ENCODE results near the gene THBS1.
A peak's percentile ranks its signal among the peaks of the same experiment; 100 is the strongest.

THBS1 gene

DNA sequence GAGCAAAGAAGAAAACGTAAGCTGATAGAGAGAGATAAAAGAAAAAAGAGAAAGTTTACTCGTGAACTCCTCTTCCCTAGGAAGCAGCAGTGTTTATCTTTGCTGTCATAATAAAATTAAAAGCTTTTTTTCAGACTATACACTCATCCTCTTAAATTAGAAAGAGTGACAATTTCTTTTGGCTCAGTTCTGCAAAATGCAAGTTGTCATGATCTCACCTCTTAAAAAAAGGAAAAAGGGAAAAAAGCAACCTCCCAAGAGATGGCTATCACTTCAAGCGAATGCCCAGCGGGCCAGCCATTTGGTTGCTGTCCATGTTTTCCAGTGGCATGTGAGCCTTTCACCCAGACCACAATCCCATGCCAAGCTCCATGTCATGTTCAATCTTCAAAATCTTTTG lies 7.0 kb upstream of the THBS1 start:
- DNase-seq (ENCODE audit: low read depth): no peak

DNA sequence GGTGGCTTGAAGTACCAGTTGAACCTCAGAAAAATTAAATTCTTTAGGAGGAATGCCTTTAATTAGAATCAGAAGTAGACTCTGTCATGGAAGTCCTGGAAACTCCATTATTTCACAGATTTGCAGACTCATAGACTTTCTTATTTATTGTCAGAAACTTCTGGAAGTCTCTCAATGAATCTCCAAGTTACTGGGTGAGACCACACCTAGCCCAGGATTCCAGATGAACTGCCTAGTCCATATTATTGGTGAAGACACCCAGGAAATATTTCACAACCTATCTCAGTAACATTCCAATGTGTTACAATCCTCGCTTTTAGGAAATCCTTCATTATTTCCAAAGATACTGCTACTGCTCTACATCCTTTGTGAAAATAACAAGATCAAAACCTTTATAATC lies 6.5 kb upstream of the THBS1 start:
- DNase-seq (ENCODE audit: low read depth): no peak

DNA sequence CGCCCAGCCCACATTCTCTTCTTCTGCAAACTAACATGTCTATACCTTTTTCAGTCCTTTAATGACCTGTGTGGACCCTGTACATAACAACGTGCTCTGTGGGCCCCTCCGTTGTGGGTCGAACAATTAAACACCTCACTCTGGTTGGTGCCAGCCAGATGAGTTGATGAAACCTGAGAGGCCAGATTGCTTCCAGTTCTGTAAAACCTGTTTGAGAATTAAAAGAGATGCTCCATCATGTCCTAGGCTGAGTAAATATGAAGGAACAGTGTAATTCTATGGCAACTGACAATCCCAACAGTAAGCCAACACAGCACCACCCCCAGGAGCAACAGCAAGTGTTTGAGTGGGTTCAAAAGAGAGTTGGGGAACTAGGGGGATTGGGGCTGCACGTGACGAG lies 5.7 kb upstream of the THBS1 start:
- DNase-seq (ENCODE audit: low read depth): no peak

DNA sequence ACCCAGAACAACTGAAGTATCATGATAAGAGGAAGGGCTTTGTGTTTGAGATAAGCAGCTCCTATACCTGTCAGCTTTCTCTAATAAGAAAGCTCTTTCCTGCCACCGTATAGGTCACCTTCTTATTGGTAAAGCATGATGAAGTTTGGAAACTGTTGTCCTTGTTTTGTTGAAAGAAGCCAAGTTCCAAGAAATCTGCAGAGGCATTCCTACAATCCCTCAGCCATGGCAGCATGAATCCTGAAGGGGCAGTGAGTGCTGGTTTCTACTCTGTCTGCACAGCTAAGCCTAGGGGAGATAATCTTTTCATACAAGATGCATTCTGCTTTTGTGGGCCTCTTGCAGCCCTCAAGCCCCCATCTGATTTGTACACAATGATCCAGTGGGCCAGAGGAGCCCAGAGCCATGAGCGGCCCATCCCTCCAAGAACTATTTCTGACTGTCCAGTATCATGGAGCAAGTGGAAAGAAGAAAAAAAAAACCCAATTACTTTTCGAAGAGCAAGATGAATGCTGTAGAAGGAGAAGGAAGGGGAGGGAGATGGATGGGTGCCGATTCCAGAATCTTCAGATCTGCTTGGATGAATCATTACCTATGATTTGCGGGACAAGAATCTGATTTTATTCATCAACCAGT lies 1.9 kb upstream of the THBS1 start:
- DNase-seq (ENCODE audit: low read depth): no peak

DNA sequence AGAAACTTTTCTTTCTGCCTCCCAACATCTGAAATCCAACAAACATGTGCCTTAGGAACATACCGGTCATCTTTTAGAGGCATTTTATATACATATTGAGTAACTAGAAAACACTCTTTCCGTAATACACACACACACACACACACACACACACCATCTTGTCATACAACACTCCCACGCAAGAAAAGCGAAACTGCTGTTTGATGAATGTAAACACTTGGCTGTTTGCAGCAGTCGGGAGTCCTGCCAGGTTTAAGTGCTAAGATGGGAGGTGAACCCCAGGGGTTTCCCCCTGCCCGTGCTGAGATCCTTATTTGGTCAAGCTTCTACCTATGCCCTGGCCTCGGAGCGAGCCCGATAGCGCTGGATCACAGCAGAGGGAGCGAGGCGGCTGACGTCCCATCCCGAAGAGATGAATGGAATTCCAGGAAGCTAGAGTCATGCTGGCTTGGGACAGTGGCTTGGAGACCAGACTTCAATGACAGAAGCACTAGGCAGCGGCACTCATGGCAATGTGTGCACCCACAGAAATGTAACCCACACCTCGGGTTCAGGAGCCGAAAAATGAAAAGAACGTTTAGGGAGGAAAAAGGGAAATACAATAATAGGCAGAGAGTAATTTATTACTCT lies 1.3 kb upstream of the THBS1 start:
- no peak for DNase-seq (ENCODE audit: low read depth)

DNA sequence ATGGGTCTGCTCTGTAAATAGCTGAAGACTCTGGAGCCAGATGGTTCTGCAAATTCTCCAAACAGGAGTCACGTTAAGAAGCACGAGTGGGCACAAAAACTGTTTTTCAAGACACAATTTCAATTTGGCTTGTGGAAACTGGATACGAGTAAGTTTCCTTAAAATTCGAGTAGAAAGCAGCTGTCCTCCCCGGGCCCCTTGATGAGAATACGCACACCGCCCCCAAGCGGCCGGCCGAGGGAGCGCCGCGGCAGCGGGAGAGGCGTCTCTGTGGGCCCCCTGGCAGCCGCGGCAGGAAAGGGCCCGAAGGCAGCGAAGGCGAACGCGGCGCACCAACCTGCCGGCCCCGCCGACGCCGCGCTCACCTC lies 778 bp upstream of the THBS1 start:
- peak; percentile 73 for DNase-seq (ENCODE audit: low read depth)

DNA sequence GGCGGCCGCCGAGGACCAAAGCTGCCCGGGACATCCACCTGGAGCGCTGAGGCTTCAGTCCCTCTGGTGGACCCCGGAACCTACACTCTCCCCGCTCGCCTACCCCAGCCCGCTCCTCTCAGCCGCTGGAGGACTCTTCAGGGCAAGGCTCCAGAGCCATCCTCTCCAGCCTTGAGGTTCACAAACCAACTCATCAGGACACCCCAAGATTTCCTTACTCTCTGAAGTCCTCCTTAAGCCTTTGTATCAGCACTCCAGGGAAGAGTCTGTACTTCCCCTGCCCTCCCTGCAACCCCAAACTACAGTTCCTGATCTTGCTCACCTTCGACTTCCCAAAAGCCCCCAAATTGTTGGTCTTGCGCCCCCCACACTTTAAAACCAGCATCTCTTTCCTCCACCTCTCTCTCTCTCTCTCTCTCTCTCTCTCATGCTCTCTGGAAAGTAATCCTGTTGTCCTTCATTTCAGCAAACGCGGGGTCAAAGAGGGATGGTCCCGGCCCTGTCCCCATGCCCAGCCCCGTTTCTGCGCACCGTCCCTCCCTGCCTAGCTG lies 438 bp downstream of the THBS1 start:
- DNase-seq (ENCODE audit: low read depth): no peak

DNA sequence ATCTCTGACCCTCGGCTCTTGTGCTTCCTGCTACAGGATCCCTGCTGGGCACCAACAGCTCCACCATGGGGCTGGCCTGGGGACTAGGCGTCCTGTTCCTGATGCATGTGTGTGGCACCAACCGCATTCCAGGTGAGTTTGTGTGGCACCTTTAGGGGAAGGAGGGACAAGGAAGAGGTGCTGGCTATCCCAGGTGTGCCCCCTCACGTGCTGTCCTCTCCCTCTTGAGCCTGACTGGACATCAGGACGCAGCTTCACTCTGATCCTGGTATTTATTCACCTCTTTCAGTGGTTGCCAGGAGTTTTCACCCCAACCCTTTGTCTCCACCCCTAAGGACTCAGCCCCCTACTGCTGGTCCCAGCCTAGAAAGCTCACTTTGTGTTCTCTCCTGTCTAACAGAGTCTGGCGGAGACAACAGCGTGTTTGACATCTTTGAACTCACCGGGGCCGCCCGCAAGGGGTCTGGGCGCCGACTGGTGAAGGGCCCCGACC lies 960 bp downstream of the THBS1 start:
- DNase-seq (ENCODE audit: low read depth): no peak

DNA sequence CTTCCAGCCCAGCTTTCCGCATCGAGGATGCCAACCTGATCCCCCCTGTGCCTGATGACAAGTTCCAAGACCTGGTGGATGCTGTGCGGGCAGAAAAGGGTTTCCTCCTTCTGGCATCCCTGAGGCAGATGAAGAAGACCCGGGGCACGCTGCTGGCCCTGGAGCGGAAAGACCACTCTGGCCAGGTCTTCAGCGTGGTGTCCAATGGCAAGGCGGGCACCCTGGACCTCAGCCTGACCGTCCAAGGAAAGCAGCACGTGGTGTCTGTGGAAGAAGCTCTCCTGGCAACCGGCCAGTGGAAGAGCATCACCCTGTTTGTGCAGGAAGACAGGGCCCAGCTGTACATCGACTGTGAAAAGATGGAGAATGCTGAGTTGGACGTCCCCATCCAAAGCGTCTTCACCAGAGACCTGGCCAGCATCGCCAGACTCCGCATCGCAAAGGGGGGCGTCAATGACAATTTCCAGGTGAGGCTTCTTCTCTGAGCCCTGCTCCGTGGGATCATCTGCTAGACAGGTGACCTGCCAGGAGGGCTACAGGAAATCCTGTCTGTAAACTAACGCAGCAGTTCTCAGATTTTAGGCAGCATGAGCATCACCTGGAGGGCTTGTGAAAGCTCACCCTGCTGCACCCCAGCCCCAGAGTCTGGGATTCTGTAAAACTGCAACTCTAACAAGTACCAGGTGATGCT lies 1.6 kb downstream of the THBS1 start:
- DNase-seq (ENCODE audit: low read depth): no peak

DNA sequence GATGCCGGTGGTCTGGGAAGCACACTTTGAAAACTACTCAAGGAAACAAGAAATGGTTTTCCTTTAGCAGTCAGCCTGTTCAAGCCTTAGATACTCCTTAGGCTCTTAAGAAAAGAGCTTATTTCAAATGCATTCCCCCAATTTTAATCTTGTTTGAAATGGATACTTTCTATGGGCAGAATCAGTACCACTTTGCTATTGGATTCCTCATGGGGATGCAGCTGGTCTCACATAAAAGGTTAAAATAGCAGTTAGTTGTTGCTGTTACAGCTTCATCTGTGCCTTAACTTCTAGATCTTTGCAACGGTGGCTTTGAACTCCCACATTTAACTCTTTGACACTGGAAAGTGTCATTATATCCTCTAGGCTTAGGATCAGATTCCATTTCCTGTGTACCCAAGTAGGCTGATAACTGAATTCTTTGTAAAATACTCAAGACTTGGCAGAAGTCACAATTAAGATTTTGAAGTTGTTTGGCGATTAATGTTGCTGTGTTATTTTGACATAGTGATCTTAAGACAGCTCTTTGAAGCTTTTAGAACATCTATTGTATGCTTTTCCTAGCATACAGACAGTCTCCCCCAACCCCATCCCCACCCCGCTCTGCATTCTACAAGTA lies 2.2 kb downstream of the THBS1 start:
- no peak for DNase-seq (ENCODE audit: low read depth)

DNA sequence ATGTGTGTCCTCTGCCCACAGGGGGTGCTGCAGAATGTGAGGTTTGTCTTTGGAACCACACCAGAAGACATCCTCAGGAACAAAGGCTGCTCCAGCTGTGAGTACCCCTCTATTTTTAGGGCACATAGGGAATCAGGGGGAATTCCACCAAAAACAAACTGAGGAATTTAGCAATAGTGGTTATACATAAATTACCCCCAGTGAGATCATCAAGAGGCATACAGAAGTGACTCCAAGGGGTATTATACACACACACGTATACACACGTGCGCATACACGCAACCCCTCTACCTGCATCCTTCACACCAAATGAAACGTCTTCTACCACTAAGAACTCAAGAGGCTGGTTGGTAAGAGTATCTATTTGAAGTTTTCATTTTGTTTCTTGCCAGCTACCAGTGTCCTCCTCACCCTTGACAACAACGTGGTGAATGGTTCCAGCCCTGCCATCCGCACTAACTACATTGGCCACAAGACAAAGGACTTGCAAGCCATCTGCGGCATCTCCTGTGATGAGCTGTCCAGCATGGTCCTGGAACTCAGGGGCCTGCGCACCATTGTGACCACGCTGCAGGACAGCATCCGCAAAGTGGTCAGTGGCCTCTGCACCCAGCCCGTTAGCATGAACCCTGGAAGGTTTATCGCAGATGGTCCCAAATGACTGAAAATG lies 2.9 kb downstream of the THBS1 start:
- no peak for DNase-seq (ENCODE audit: low read depth)

DNA sequence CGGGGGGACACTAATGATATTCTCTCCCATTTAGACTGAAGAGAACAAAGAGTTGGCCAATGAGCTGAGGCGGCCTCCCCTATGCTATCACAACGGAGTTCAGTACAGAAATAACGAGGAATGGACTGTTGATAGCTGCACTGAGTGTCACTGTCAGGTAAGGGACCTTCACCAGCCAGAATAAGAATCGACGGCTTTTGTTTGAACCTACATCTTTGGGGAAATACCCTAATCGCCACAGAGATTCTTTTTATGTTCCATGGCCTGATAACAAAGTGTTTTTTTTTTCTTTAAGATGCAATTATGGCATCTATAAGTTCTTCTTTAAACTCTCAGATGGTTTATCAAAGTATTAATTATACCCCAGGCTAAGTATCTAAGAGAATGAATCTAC lies 3.4 kb downstream of the THBS1 start:
- DNase-seq (ENCODE audit: low read depth): no peak

DNA sequence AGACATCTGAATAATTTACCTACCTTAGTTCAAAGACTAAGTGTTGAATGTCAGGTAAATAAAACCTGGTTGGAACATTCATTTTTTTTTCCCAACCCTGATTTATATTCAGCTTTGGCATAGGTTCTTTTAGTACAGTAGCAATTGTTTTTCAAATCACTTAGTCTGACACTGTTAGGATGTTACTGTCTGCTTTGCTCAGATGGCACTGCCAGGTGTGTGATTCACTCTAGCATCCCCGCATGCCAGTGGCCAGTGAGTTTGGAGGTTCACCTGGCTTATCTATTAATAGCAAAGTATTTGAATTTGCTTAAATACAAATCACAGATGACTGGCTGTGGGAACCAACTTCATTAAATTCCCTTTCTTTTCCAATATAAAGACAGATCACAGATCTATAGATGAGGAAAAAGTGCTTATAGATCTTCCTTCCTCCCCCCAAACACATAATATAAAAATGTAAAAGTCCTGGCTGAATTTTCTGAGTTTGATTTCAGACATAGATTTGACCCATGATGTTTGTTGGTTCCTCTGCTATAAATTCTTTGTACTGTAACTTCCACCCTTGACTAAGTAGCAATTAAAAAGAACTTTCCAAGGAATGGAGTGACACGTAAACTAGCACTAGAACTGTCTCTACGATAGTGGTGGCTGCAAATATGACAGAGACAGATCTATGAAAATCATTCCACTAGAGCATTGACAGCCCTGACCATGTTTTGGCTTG lies 3.9 kb downstream of the THBS1 start:
- DNase-seq (ENCODE audit: low read depth): no peak

DNA sequence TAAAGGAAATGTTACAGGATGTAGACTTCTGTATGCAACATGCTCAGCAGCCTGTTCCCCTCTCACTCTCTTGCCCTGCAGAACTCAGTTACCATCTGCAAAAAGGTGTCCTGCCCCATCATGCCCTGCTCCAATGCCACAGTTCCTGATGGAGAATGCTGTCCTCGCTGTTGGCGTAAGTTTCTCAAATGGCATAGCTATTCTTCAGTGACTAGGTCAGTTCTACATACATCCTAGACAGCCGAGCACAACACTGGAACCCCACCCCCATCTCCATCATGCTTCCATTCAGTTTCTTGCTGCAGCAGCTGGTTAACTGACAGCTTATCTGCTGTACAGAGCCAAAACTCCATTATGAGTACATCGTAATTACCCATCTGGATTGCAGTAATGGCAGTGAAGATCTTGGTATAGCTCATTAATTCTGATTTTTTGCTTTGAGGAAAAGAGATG lies 4.5 kb downstream of the THBS1 start:
- DNase-seq (ENCODE audit: low read depth): no peak

DNA sequence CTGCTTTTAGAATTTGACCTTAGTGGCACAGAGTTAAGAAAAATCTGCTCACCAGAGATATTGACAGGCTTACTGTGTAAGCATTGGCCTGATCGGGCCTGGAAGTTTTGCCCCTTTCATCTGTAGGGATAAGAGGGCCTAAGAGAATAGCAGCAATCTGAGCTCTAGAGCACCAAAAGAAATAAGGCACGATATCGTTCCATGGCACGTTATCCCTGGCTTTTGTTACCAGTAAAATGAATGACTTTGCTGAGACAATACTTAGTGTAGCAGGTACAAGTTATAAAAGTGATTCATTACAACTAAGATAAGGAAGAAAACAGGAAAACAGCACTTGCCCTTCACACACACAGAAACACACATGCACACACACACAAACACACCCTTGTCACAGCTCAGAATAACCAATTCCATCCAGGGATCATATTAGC lies 5.0 kb downstream of the THBS1 start:
- DNase-seq (ENCODE audit: low read depth): no peak

DNA sequence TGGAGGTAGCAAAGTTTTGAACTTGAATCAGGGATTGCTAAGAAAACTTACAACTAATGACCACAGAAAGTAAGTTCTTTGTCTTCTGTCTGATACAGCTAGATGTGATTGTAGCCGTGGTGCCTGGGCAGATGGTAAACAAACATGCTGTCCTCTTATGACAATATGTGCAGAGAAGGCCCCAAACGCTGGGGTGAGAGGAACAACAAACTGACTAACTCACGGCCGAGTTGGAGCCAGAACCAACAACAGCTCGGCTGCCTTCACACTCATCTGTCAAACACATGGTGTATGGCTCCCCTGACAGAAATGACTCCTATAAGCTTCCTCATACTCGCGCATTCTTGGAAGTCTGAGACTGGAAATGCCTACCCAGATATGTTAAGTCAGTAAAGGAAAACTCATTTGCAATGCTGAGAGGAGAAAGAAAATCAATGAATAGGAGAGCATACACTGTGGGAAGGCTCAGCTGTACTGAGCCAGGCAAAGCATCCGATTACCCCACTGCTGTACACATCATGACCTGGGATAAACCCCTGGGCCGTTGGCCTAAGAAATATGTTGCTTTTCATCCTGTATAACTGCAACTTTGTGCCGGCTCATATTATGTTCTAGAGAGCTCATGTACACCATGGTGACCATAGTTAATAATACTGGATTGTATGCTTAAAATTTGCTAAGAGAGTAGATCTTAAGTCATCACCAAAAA lies 5.7 kb downstream of the THBS1 start:
- no peak for DNase-seq (ENCODE audit: low read depth)

DNA sequence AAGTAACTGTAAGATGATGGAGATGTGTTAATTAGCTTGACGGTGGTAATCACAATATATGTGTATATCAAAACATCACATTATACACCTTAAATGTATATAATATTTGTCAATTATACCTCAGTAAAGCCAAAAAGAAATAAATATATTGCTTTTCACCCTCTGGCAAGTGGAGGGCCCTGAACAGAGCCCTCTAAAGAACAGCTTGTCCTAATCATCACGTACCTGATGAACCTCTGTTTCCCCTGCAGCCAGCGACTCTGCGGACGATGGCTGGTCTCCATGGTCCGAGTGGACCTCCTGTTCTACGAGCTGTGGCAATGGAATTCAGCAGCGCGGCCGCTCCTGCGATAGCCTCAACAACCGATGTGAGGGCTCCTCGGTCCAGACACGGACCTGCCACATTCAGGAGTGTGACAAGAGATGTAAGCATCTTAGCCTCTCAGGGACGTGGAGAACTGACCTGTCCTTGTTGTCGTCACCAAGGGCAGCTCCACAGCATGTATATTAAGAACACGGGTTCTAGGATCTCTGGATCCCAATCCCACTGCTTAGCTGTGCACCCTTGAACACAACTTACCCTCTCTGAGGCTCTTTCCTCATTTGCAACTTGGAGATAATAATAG lies 6.3 kb downstream of the THBS1 start:
- DNase-seq (ENCODE audit: low read depth): no peak

DNA sequence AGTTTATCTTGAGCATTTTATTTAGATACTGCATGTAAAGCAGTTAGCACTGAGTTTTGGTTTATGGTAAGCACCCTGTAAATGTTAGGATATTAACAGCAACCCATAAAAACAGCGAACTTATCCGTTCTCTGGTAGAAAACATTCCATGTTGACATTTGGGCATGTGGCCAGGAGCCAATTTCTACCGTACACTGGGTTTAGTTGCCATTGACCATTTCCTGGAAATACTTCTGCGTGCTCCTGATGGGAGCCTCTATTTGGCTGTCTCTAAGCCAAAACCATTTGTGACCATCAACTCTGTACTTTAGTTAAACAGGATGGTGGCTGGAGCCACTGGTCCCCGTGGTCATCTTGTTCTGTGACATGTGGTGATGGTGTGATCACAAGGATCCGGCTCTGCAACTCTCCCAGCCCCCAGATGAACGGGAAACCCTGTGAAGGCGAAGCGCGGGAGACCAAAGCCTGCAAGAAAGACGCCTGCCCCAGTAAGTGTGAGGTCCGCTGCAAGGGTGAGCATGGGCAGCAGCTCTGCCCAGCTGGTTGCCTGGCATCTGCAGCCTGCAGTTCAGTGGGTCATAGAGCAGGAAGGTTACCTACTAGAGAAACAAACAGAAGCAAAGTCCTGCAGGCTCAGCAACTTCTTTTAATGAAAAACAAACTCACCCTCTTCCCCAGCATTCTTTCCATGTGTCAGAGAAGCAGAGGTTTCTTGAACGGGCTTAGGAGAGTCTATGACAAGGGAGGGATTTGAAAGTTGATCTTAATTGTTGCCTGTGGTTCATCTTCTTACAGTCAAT lies 7.1 kb downstream of the THBS1 start:
- DNase-seq (ENCODE audit: low read depth): no peak

DNA sequence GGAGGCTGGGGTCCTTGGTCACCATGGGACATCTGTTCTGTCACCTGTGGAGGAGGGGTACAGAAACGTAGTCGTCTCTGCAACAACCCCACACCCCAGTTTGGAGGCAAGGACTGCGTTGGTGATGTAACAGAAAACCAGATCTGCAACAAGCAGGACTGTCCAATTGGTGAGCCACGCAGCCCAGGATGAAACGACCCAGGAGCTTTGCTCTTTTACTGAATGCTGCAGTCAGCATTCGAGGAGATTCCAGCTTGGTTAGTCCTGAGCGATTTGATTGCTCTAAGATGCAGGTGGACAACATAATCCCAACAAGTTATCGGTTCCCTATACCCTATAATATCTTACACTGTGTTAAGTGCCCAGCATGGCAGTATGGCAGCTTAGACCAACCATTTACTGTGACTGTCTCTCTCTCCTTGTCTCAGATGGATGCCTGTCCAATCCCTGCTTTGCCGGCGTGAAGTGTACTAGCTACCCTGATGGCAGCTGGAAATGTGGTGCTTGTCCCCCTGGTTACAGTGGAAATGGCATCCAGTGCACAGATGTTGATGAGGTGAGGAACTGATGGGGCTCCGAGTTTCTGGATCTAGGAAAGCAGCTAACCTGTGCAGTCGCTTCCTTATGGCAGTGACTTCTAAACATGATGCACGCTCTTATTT lies 7.8 kb downstream of the THBS1 start:
- no peak for DNase-seq (ENCODE audit: low read depth)

Data from activated T-helper 1 cell treated with Interleukin-2 at 50 U/mL for 16 hours (primary cell).